Neural cell (in vitro differentiated cells): ENCODE data around the gene SLBP.

Experiments
- EZH2 ChIP-seq: fragments of 200-600, 300-800 bp; shearing (Covaris generic), sonication (generic); IDR thresholded peaks from 2 replicates; pipeline ENCODE4 v1.6.1; 2014; ENCODE audit warnings: antibody characterized with exemption, low read length, borderline replicate concordance, mild to moderate bottlenecking; ENCODE audit not compliant: insufficient read depth, poor library complexity, severe bottlenecking
- RAD21 ChIP-seq: fragments of 450-650 bp; conservative IDR thresholded peaks from 2 replicates; pipeline ENCODE4 v1.6.1; 2014; ENCODE audit warnings: antibody characterized with exemption, mild to moderate bottlenecking, moderate library complexity
- TAF1 ChIP-seq: IDR thresholded peaks from 2 replicates; pipeline ENCODE4 v1.6.1; 2012; ENCODE audit warnings: low read depth
- TF ChIP-seq, protein P1 (sequence below): fragments of 450-650 bp; IDR thresholded peaks from 2 replicates; pipeline ENCODE4 v1.5.1; 2014; ENCODE audit warnings: antibody characterized with exemption, mild to moderate bottlenecking, moderate library complexity; ENCODE audit not compliant: poor library complexity, severe bottlenecking

DNA sequence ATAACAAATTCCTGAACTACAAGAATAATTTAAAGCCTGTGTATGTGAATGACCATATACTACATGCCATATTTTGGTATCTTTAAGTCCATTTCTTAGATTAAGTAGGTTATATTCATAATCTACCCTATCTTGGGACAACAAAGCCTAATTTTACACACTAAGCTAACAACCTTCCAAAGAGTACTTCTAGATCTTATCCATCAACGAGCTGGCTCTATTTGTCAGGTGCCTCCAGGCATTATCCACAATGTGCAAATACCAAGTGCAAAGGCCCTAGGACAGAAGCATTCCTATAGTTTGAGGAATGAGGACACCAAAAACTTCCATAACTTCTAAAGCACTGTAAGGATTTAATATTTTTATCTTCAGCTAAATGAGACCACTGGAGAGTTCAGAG, 3.5 kb downstream of the SLBP start:
- TF ChIP-seq, protein P1, sequence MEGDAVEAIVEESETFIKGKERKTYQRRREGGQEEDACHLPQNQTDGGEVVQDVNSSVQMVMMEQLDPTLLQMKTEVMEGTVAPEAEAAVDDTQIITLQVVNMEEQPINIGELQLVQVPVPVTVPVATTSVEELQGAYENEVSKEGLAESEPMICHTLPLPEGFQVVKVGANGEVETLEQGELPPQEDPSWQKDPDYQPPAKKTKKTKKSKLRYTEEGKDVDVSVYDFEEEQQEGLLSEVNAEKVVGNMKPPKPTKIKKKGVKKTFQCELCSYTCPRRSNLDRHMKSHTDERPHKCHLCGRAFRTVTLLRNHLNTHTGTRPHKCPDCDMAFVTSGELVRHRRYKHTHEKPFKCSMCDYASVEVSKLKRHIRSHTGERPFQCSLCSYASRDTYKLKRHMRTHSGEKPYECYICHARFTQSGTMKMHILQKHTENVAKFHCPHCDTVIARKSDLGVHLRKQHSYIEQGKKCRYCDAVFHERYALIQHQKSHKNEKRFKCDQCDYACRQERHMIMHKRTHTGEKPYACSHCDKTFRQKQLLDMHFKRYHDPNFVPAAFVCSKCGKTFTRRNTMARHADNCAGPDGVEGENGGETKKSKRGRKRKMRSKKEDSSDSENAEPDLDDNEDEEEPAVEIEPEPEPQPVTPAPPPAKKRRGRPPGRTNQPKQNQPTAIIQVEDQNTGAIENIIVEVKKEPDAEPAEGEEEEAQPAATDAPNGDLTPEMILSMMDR, result no peak
- TF ChIP-seq RAD21 (no peak), EZH2 (no peak), TAF1 (no peak)
